SK-N-MC (cell line): ENCODE measurements around the gene TMEM145.

Experiments used
- EZH2 ChIP-seq: fragments of 200-600 bp; sonication (generic); IDR thresholded peaks from one replicate; pipeline ENCODE4 v1.6.1; 2017; ENCODE audit warnings: antibody characterized with exemption
- POLR2AphosphoS5 ChIP-seq: IDR thresholded peaks from 2 replicates; pipeline ENCODE4 v1.6.1; 2012; ENCODE audit warnings: mild to moderate bottlenecking, low read depth, low read length, borderline replicate concordance

GRCh38 chr19:42277821-42278451, 35.2 kb upstream of the TMEM145 start:
- TF ChIP-seq EZH2, result no peak
- no peak for TF ChIP-seq POLR2AphosphoS5
